B cell (primary cell): ENCODE data around the gene ESR2. TPM values are rescaled to one million over a fixed set of nuclear protein-coding genes. Genes with fewer than 3 reads are reported as not detected.
"Not testable (repeated sequence)": the region's sequence is repeated elsewhere in the genome, so short reads cannot be mapped to it uniquely, and the experiment has no call there.

Experiments
- ATAC-seq: fragments of 200-7000 bp; cut with Tn5 transposase; one replicate; pipeline ENCODE4 v1.10.0; 2021; ENCODE audit warnings: low read depth, mild to moderate bottlenecking, moderate number of reproducible peaks, moderate library complexity
- CTCF ChIA-PET: fragments of 350-600 bp; sonication (Branson Sonifier 250); formaldehyde crosslinking; loops from one replicate; lab custom pipeline; 2021; ENCODE audit warnings: antibody characterized with exemption, inconsistent platforms; lab: Charles Lee
- POLR2A ChIA-PET: fragments of 350-600 bp; sonication (Branson Sonifier 250); formaldehyde crosslinking; loops from one replicate; lab custom pipeline; 2021; ENCODE audit warnings: antibody characterized with exemption; lab: Charles Lee
- DNase-seq: peaks from one replicate; pipeline ENCODE4 v3.0.0; 2013
- H2AFZ ChIP-seq: 2 replicates; pipeline ENCODE4 v1.6.1; 2012; ENCODE audit warnings: mild to moderate bottlenecking, low read depth, low read length; ENCODE audit not compliant: insufficient read depth, poor library complexity, severe bottlenecking
- H3K27ac ChIP-seq, 2 donors: 1 replicate in 1 of 2; 2 replicates in 1 of 2; pipeline ENCODE4 v1.5.1; 2012 to 2013; ENCODE audit warnings: low read length in 2 of 2, mild to moderate bottlenecking in 2 of 2, moderate library complexity in 1 of 2
- H3K27me3 ChIP-seq, 4 experiments: fragments of 200-600 bp in 1 of 4; sonication (generic) in 1 of 4; replicated peaks in 1 of 4; 1 replicate in 2 of 4; 2 replicates in 2 of 4; pipeline versions ENCODE4 v1.6.1 to v1.7.0; 2013 to 2016; ENCODE audit warnings: low read length in 3 of 4, mild to moderate bottlenecking in 2 of 4, mixed read lengths in 1 of 4, moderate library complexity in 1 of 4; ENCODE audit not compliant: insufficient read depth in 4 of 4, control insufficient read depth in 3 of 4; ENCODE audit errors: control extremely low read depth in 1 of 4
- H3K36me3 ChIP-seq, 2 experiments: replicated peaks in 1 of 2; 1 replicate in 1 of 2; 2 replicates in 1 of 2; pipeline versions ENCODE4 v1.6.1 to v1.7.1; 2013; ENCODE audit warnings: low read length in 1 of 2; ENCODE audit not compliant: insufficient read depth in 2 of 2, control insufficient read depth in 1 of 2; ENCODE audit errors: control extremely low read depth in 1 of 2, extremely low read depth in 1 of 2
- H3K4me1 ChIP-seq, 2 donors: fragments of 200-600 bp in 1 of 2; sonication (generic) in 1 of 2; 1 replicate in 1 of 2; 2 replicates in 1 of 2; pipeline versions ENCODE4 v1.5.1 to v1.6.1; 2013 to 2017; ENCODE audit warnings: low read length in 2 of 2; ENCODE audit not compliant: control insufficient read depth in 2 of 2, insufficient read depth in 2 of 2
- H3K4me2 ChIP-seq: replicated peaks from 2 replicates; pipeline ENCODE3; 2012; ENCODE audit warnings: mild to moderate bottlenecking, low read depth, low read length; ENCODE audit not compliant: poor library complexity, severe bottlenecking
- H3K4me3 ChIP-seq, 5 experiments: fragments of 200-600 bp in 1 of 5; sonication (generic) in 1 of 5; 1 replicate in 3 of 5; 2 replicates in 2 of 5; pipeline versions ENCODE4 v1.5.1 to v1.7.0; 2011 to 2016; ENCODE audit warnings: low read length in 4 of 5, mild to moderate bottlenecking in 4 of 5, low read depth in 2 of 5, control low read depth in 1 of 5, moderate library complexity in 1 of 5; ENCODE audit not compliant: insufficient read depth in 1 of 5; ENCODE audit errors: control extremely low read depth in 1 of 5, extremely low read depth in 1 of 5
- H3K79me2 ChIP-seq: fragments of 200-600 bp; sonication (generic); one replicate; pipeline ENCODE4 v1.6.0; 2016; ENCODE audit warnings: low read length; ENCODE audit not compliant: control insufficient read depth, insufficient read depth
- H3K9ac ChIP-seq: fragments of 200-600 bp; sonication (generic); 2 replicates; pipeline ENCODE4 v1.6.1; 2017; ENCODE audit warnings: mild to moderate bottlenecking, low read length, moderate library complexity
- H3K9me3 ChIP-seq, 3 donors: one replicate each; pipeline versions ENCODE4 v1.6.1 to v1.7.1; 2013; ENCODE audit warnings: low read length in 2 of 3; ENCODE audit not compliant: control insufficient read depth in 2 of 3, insufficient read depth in 1 of 3; ENCODE audit errors: control extremely low read depth in 1 of 3
- H4K20me1 ChIP-seq: 2 replicates; pipeline ENCODE4 v1.6.0; 2012; ENCODE audit warnings: mild to moderate bottlenecking, low read length; ENCODE audit not compliant: insufficient read depth, control insufficient read depth, poor library complexity, severe bottlenecking
- H3K27ac Mint-ChIP-seq: one replicate; pipeline ENCODE4 v1.8.0; 2021; ENCODE audit warnings: mixed read lengths
- H3K27me3 Mint-ChIP-seq: one replicate; pipeline ENCODE4 v1.8.0; 2021; ENCODE audit warnings: mixed read lengths
- H3K4me1 Mint-ChIP-seq: one replicate; pipeline ENCODE4 v1.8.0; 2021; ENCODE audit warnings: mixed read lengths
- H3K4me3 Mint-ChIP-seq: one replicate; pipeline ENCODE4 v1.8.0; 2021; ENCODE audit warnings: mixed read lengths
- H3K9me3 Mint-ChIP-seq: one replicate; pipeline ENCODE4 v1.8.0; 2022; ENCODE audit warnings: mixed read lengths; ENCODE audit not compliant: insufficient read depth
- EZH2 ChIP-seq: IDR thresholded peaks from 2 replicates; pipeline ENCODE4 v1.6.1; 2012; ENCODE audit warnings: borderline replicate concordance, low read depth, mild to moderate bottlenecking, moderate library complexity, low read length; ENCODE audit not compliant: insufficient read depth, poor library complexity, severe bottlenecking
- WGBS: methylation state at CpG from one replicate; pipeline ENCODE4 v1.1.5; 2013; ENCODE audit warnings: missing lambda C conversion rate; ENCODE audit not compliant: insufficient coverage; 5-methylcytosine and 5-hydroxymethylcytosine counted together
- intact Hi-C: fragments of 100-400 bp; cut with micrococcal nuclease; formaldehyde crosslinking; loops from one replicate; pipeline ENCODE4 v1.10.0; 2022
- polyA plus RNA-seq: library from polyadenylated mRNA; depleted of rRNA; stranded (reverse); fragments of >200 nt; gene quantifications from 2 replicates; pipeline ENCODE4 v1.2.3, GENCODE V29; 2012
- total RNA-seq, 2 donors: library from RNA; stranded (reverse); fragments of 120-200 nt in 1 of 2; gene quantifications; 1 replicate in 1 of 2; 2 replicates in 1 of 2; pipeline versions ENCODE4 v1.2.3 to v1.2.4, GENCODE V29; 2013 to 2022
- TF ChIP-seq, protein P1 (sequence below): fragments of 200-600 bp; IDR thresholded peaks from one replicate; pipeline ENCODE4 v1.8.0; 2022; ENCODE audit warnings: antibody characterized with exemption, mild to moderate bottlenecking

ESR2 gene
- total and polyA plus RNA-seq, 2 donors (not counting 1 experiment from before 2014, with no cell fraction given): 5.4 to 87.8 TPM

- ATAC-seq: no peak
- Histone ChIP-seq H2AFZ (no peak overlapping the region), H3K9ac (no peak overlapping the region), H3K9me3 (no peaks in the 10 kb centered on the region), H4K20me1 (no peaks in the 10 kb centered on the region), H3K27me3 (no peaks in the 10 kb centered on the region), H3K4me2 (no peak overlapping the region), H3K79me2 (no peaks in the 10 kb centered on the region), H3K4me3 (no peak overlapping the region), H3K27ac (no peak overlapping the region), H3K4me1 (no peaks in the 10 kb centered on the region), H3K36me3 (no peaks in the 10 kb centered on the region)
- no peak overlapping the region for H3K4me3 Mint-ChIP-seq
- ChIA-PET POLR2A (no interaction called here), CTCF (interaction anchor here (2.7 kb wide), 1 partner anchor 21 kb away, joined by 8 read pairs; no protein-coding TSS in a partner anchor)
- no peaks in the 10 kb centered on the region for H3K27me3 Mint-ChIP-seq
- no CpG with 5 or more reads among the region's 1 CpG for WGBS
- H3K9me3 Mint-ChIP-seq: no peaks in the 10 kb centered on the region
- TF ChIP-seq, protein P1, sequence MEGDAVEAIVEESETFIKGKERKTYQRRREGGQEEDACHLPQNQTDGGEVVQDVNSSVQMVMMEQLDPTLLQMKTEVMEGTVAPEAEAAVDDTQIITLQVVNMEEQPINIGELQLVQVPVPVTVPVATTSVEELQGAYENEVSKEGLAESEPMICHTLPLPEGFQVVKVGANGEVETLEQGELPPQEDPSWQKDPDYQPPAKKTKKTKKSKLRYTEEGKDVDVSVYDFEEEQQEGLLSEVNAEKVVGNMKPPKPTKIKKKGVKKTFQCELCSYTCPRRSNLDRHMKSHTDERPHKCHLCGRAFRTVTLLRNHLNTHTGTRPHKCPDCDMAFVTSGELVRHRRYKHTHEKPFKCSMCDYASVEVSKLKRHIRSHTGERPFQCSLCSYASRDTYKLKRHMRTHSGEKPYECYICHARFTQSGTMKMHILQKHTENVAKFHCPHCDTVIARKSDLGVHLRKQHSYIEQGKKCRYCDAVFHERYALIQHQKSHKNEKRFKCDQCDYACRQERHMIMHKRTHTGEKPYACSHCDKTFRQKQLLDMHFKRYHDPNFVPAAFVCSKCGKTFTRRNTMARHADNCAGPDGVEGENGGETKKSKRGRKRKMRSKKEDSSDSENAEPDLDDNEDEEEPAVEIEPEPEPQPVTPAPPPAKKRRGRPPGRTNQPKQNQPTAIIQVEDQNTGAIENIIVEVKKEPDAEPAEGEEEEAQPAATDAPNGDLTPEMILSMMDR: no peak
- TF ChIP-seq EZH2: no peak
- no peaks in the 10 kb centered on the region for H3K4me1 Mint-ChIP-seq
- intact Hi-C loops: no loop called here
- no peak overlapping the region for H3K27ac Mint-ChIP-seq
- no peak for DNase-seq
Measured at GRCh38 chr14:64324461-64324860, 30.3 kb upstream of the ESR2 start.

DNA sequence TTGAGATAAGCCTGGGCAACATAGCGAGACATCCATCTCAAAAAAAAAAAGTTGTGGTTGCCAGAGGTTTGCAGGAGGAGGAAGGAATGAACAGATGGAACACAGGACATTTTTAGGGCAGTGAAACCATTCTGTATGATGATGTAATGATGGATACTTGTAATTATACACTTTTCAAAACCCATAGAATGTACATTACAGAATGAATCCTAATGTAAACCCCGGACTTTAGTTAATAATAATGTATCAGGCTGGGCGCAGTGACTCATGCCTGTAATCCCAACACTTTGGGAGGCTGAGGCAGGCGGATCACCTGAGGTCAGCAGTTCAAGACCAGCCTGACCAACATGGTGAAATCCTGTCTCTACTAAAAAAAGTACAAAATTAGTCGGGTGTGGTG lies 26.2 kb upstream of the ESR2 start:
- H3K27me3 ChIP-seq, H3K9me3 ChIP-seq, DNase-seq, H4K20me1 ChIP-seq, H3K27ac ChIP-seq, H3K27ac Mint-ChIP-seq, H3K4me2 ChIP-seq, H2AFZ ChIP-seq, H3K36me3 ChIP-seq, H3K79me2 ChIP-seq, H3K4me1 ChIP-seq, H3K4me1 Mint-ChIP-seq, H3K4me3 Mint-ChIP-seq, H3K4me3 ChIP-seq, H3K9ac ChIP-seq, H3K9me3 Mint-ChIP-seq, H3K27me3 Mint-ChIP-seq, POLR2A ChIA-PET, intact Hi-C loops, ATAC-seq: not testable (repeated sequence)
- CTCF ChIA-PET: interaction anchor here (1.0 kb wide), 1 partner anchor 17 kb away, joined by 4 read pairs; no protein-coding TSS in a partner anchor
- WGBS: 100% methylated on average over 1 of the region's 5 CpGs

DNA sequence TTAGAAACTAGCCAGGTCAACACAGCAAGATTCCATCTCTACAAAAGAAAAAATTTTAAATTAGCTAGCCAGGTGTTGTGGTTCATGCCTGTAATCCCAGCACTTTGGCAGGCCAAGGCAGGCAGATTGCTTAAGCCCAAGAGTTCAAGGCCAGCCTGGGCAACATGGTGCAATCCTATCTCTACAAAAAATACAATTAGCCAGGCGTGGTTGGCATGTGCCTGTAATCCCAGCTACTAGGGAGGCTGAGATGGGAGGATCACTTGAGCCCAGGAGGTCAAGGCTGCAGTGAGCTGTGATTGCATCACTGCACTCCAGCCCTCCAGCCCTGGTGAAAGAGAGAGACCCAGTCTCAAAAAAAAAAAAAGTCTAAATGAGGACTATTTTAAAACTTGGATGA lies 24.5 kb upstream of the ESR2 start:
- not testable (repeated sequence) for H3K4me2 ChIP-seq, ATAC-seq, H3K4me1 ChIP-seq

More for the DNA sequence above, 24.5 kb upstream of the ESR2 start:
- DNase-seq, POLR2A ChIA-PET, CTCF ChIA-PET, H3K4me1 Mint-ChIP-seq, H3K27me3 Mint-ChIP-seq, H3K27me3 ChIP-seq, H3K4me3 ChIP-seq, H3K27ac ChIP-seq, H3K27ac Mint-ChIP-seq, H3K36me3 ChIP-seq, H3K79me2 ChIP-seq, H4K20me1 ChIP-seq, intact Hi-C loops, H2AFZ ChIP-seq, H3K9me3 ChIP-seq, H3K9ac ChIP-seq, H3K9me3 Mint-ChIP-seq, H3K4me3 Mint-ChIP-seq: not testable (repeated sequence)
- no CpG with 5 or more reads among the region's 1 CpG for WGBS
